Airway epithelial cell (primary cell): ENCODE results near the gene UBAP2. TPM values are rescaled to one million over a fixed set of nuclear protein-coding genes. Genes with fewer than 3 reads are reported as not detected.

Source experiments
- total RNA-seq: library from RNA; depleted of rRNA; stranded (reverse); fragments of >200 nt; gene quantifications from 2 replicates; pipeline ENCODE4 v1.2.3, GENCODE V29; 2015

The UBAP2 gene
- 11.4 and 20.5 TPM in 2 replicates for total RNA-seq

GRCh38 chr9:34048727-34049629 is at the start of gene UBAP2:
Gene UBAP2 (minus strand): TSS chr9:34048887. CDS start chr9:34017148, 31,739 bp downstream.

Other genes starting within 250 kb of the UBAP2 start
- gene UBE2R2, start 231.7 kb downstream of the UBAP2 start, total RNA-seq: 14.3 and 19.5 TPM in 2 replicates
- 23.6 and 31.5 TPM in 2 replicates for gene DCAF12, start 77.8 kb upstream of the UBAP2 start, total RNA-seq
- 29.6 and 45.4 TPM in 2 replicates for gene UBAP1, start 130.2 kb upstream of the UBAP2 start, total RNA-seq